HepG2 (cell line): ENCODE data around the gene ATRIP. TPM values are rescaled to one million over a fixed set of nuclear protein-coding genes. Genes with fewer than 3 reads are reported as not detected.
A peak's percentile ranks its signal among the peaks of the same experiment; 100 is the strongest.

Source experiments
- ATAC-seq: fragments of 200-7000 bp; cut with Tn5 transposase; 3 replicates; pipeline ENCODE4 v1.9.1; 2020; ENCODE audit warnings: mild to moderate bottlenecking, moderate library complexity
- BruUV-seq: library from RNA; stranded (reverse); fragments of 400-500 nt; replicated peaks from 2 replicates; lab custom pipeline; 2021; lab: Mats Ljungman, UMichigan
- CTCF ChIA-PET: fragments of 300-600 bp; formaldehyde crosslinking; extraction: SDS; loops from one replicate; lab custom pipeline; 2021; ENCODE audit warnings: low total read pairs, inconsistent platforms, low intra/inter-chr PET ratio; lab: Yijun Ruan, JAX
- POLR2A ChIA-PET: fragments of 350-600 bp; sonication (Branson Sonifier 250); formaldehyde crosslinking; loops from one replicate; lab custom pipeline; 2020; ENCODE audit warnings: antibody characterized with exemption, inconsistent platforms; lab: Yijun Ruan, JAX
- DNase-seq: peaks from one replicate; pipeline ENCODE4 v3.0.0-alpha.2; 2015; ENCODE audit warnings: low spot score
- FAIRE-seq: peaks from 3 replicates; lab custom pipeline; 2011; peaks lifted over from hg19 to GRCh38; lab: Jason Lieb, UNC
- H2AFZ ChIP-seq: one replicate; pipeline ENCODE4 v1.6.1; 2011; ENCODE audit warnings: low read length, inconsistent platforms
- H3K27ac ChIP-seq: fragments of 300-600 bp; 3 replicates; pipeline ENCODE4 v1.8.0; 2011; ENCODE audit warnings: mixed run types, mild to moderate bottlenecking, mixed read lengths, low read length, inconsistent platforms; ENCODE audit not compliant: insufficient read depth; ENCODE audit errors: extremely low read length
- H3K27me3 ChIP-seq, 2 experiments: fragments of 200-600 bp in 1 of 2; 2 replicates in 1 of 2; 3 replicates in 1 of 2; pipeline versions ENCODE4 v1.6.0 to v1.8.0; 2011; ENCODE audit warnings: low read length in 2 of 2, mild to moderate bottlenecking in 2 of 2, moderate library complexity in 2 of 2, inconsistent platforms in 1 of 2; ENCODE audit not compliant: insufficient read depth in 2 of 2, control insufficient read depth in 1 of 2
- H3K36me3 ChIP-seq, 2 experiments: fragments of 200-600 bp in 1 of 2; replicated peaks in 1 of 2; 2 replicates in 1 of 2; 3 replicates in 1 of 2; pipeline versions ENCODE4 v1.5.1 to v1.8.0; 2011; ENCODE audit warnings: low read length in 2 of 2, inconsistent platforms in 1 of 2; ENCODE audit not compliant: insufficient read depth in 2 of 2, control insufficient read depth in 1 of 2
- H3K4me1 ChIP-seq: 2 replicates; pipeline ENCODE4 v1.5.1; 2012; ENCODE audit warnings: low read length, inconsistent platforms; ENCODE audit not compliant: insufficient read depth
- H3K4me2 ChIP-seq: 2 replicates; pipeline ENCODE4 v1.6.0; 2011; ENCODE audit warnings: low read depth, low read length, inconsistent platforms
- H3K4me3 ChIP-seq, 3 experiments: fragments of 200-600 bp in 1 of 3; sonication (generic), shearing (Covaris generic) in 1 of 3; replicated peaks in 1 of 3; 2 replicates each; pipeline ENCODE4 v1.5.1; 2011 to 2016; ENCODE audit warnings: low read length in 3 of 3, inconsistent platforms in 2 of 3, low read depth in 2 of 3, mild to moderate bottlenecking in 2 of 3, control low read depth in 1 of 3, mixed read lengths in 1 of 3; ENCODE audit not compliant: insufficient read depth in 1 of 3
- H3K79me2 ChIP-seq: one replicate; pipeline ENCODE4 v1.6.1; 2011; ENCODE audit warnings: low read length, inconsistent platforms; ENCODE audit not compliant: insufficient read depth
- H3K9ac ChIP-seq: 2 replicates; pipeline ENCODE4 v1.6.0; 2011; ENCODE audit warnings: mild to moderate bottlenecking, low read depth, low read length, inconsistent platforms; ENCODE audit not compliant: insufficient read depth
- H3K9me3 ChIP-seq: 2 replicates; pipeline ENCODE4 v1.5.1; 2012; ENCODE audit warnings: mild to moderate bottlenecking, low read length
- H4K20me1 ChIP-seq: 2 replicates; pipeline ENCODE4 v1.6.0; 2011; ENCODE audit warnings: inconsistent platforms, mild to moderate bottlenecking, low read length, moderate library complexity; ENCODE audit not compliant: insufficient read depth
- HDAC2 ChIP-seq: sonication (generic); formaldehyde crosslinking; IDR thresholded peaks from 2 replicates; pipeline ENCODE4 v1.4.0; 2020; ENCODE audit warnings: missing genetic modification reagents
- POLR2AphosphoS5 ChIP-seq: IDR thresholded peaks from 2 replicates; pipeline ENCODE4 v1.6.1; 2012; ENCODE audit warnings: low read depth, low read length
- RAD21 ChIP-seq: fragments of 450-650 bp; formaldehyde crosslinking; IDR thresholded peaks from 2 replicates; pipeline ENCODE4 v1.5.0; 2020; ENCODE audit warnings: mild to moderate bottlenecking
- REPIN1 ChIP-seq: sonication (generic); formaldehyde crosslinking; IDR thresholded peaks from 2 replicates; pipeline ENCODE4 v1.8.0; 2022; ENCODE audit warnings: missing genetic modification reagents, low read depth, mild to moderate bottlenecking, borderline replicate concordance
- SALL1 ChIP-seq: sonication (generic); formaldehyde crosslinking; IDR thresholded peaks from 2 replicates; pipeline ENCODE4 v1.8.0; 2022; ENCODE audit warnings: mild to moderate bottlenecking, missing genetic modification reagents
- SCMH1 ChIP-seq: sonication (generic); formaldehyde crosslinking; IDR thresholded peaks from 2 replicates; pipeline ENCODE4 v1.9.0; 2021; ENCODE audit warnings: missing genetic modification reagents, mild to moderate bottlenecking, borderline replicate concordance
- SMC3 ChIP-seq: IDR thresholded peaks from 2 replicates; pipeline ENCODE4 v1.6.1; 2011; ENCODE audit warnings: low read length, improper control_type of control experiment
- SSRP1 ChIP-seq: IDR thresholded peaks from 2 replicates; pipeline ENCODE4 v1.6.1; 2016; ENCODE audit warnings: control low read depth
- STAG1 ChIP-seq: sonication (generic); formaldehyde crosslinking; IDR thresholded peaks from 2 replicates; pipeline ENCODE4 v1.4.0; 2020; ENCODE audit warnings: missing genetic modification reagents
- ZNF562 ChIP-seq: sonication (generic); formaldehyde crosslinking; IDR thresholded peaks from 2 replicates; pipeline ENCODE4 v1.8.0; 2022; ENCODE audit warnings: missing genetic modification reagents, borderline replicate concordance
- ZNF782 ChIP-seq: sonication (generic); formaldehyde crosslinking; IDR thresholded peaks from 2 replicates; pipeline ENCODE4 v1.4.0; 2020; ENCODE audit warnings: missing genetic modification reagents, mild to moderate bottlenecking, borderline replicate concordance
- WGBS: methylation state at CpG from one replicate; pipeline ENCODE4 v1.1.6; 2017; ENCODE audit warnings: low lambda C conversion rate; 5-methylcytosine and 5-hydroxymethylcytosine counted together
- in situ Hi-C: cut with HindIII; loops from 2 replicates; pipeline ENCODE4 v1.10.0; 2017; ENCODE audit warnings: low pct_unique_long_range_greater_than_20kb; ENCODE audit not compliant: extremely low pct_ligation_motif_present
- intact Hi-C: fragments of 100-400 bp; cut with micrococcal nuclease; formaldehyde crosslinking; loops from one replicate; pipeline ENCODE4 v1.10.0; 2022; ENCODE audit not compliant: unreplicated experiment
- polyA plus RNA-seq, 8 experiments: library from polyadenylated mRNA; depleted of rRNA in 3 of 8; stranded (reverse) in 7 of 8; unstranded in 1 of 8; fragments of >200 nt; fragmentation: Illumina TruSeq in 4 of 8; extraction: Trizol in 4 of 8; gene quantifications; 2 replicates each; pipeline versions ENCODE4 v1.2.1 to v1.2.3, GENCODE V29; 2011 to 2016; ENCODE audit warnings: low read depth in 4 of 8, missing spikeins in 1 of 8, mixed read lengths in 1 of 8; ENCODE audit not compliant: insufficient read depth in 1 of 8
- total RNA-seq, 5 experiments: library from RNA; depleted of rRNA; stranded (reverse); fragments of >200 nt; fragmentation: Illumina TruSeq; extraction: Trizol; gene quantifications; 2 replicates each; pipeline ENCODE4 v1.2.3, GENCODE V29; 2016; ENCODE audit warnings: low read depth in 1 of 5
- TF ChIP-seq, protein P1 (sequence below): IDR thresholded peaks from 2 replicates; pipeline ENCODE4 v1.6.1; 2016; ENCODE audit warnings: low read depth
- TF ChIP-seq, protein P2 (sequence below): sonication (generic); formaldehyde crosslinking; IDR thresholded peaks from 2 replicates; pipeline ENCODE4 v1.4.0; 2020; ENCODE audit warnings: mild to moderate bottlenecking, missing genetic modification reagents, borderline replicate concordance
- TF ChIP-seq, protein P3 (sequence below): sonication (generic); formaldehyde crosslinking; IDR thresholded peaks from 2 replicates; pipeline ENCODE4 v1.5.1; 2020; ENCODE audit warnings: missing genetic modification reagents, mild to moderate bottlenecking, borderline replicate concordance
- TF ChIP-seq, protein P4 (sequence below): sonication (generic); formaldehyde crosslinking; IDR thresholded peaks from 2 replicates; pipeline ENCODE4 v1.5.0; 2020; ENCODE audit warnings: missing genetic modification reagents

ATRIP gene
- total and polyA plus RNA-seq, 2 of the 13 experiments (the other 11 are each of a cell fraction or from before 2014, with no cell fraction given), result 5.1 to 12.5 TPM

DNA sequence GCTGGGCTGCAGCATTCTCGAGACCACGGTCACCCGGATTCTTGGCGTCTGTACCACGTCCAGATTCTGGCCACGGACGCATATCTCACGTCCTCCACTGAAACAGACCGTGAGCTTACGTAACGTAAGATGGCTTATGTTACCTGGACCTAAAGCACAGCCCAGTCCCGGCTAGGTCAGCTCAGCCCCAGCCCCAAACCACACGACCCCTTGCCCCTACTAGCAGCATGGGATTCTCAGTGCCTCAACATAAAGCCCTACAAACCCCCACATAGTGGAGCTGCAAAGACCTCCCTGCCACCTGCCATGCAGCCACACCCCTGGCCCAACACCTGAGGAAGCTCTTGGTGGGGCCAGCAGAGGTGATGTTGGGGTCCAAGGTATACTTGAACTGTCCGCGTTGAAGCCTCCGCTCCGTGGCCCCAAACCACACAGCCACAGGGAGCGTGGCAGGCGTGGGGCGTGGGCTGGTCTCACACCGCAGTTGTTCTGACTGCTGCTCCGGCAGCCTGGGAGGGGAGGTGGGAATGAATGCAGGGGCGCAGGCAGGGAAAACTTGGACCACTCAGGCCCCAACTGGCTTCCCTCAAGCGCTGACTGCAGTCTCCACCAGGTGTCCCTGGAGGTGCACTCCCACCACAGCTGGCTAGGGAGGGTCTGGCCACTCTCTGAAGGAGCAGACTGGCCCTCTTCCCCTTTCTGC, 31.1 kb upstream of the ATRIP start:
- Histone ChIP-seq H3K27me3 (no peaks in the 10 kb centered on the region), H3K9me3 (no peaks in the 10 kb centered on the region), H3K9ac (no peak overlapping the region), H3K36me3 (peaks cover 81 to 99% of the 10 kb centered on the region in 2 experiments), H3K4me2 (no peak overlapping the region), H3K4me1 (no peaks in the 10 kb centered on the region), H3K27ac (no peak overlapping the region), H3K79me2 (no peaks in the 10 kb centered on the region), H2AFZ (no peak overlapping the region), H3K4me3 (no peak overlapping the region), H4K20me1 (peaks cover 14% of the 10 kb centered on the region; the same call in 1 of the 2 replicates)
- ChIA-PET CTCF (interaction anchor here (2.7 to 4.1 kb wide), 2 partner anchors 19 to 20 kb away, joined by 9 to 25 read pairs; no protein-coding TSS in a partner anchor), POLR2A (interaction anchor here (11.1 kb wide), 1 partner anchor 15 kb away, joined by 130 read pairs; the partner anchor contains the start of gene PLXNB1)
- 93% methylated on average over 16 of the region's 24 CpGs for WGBS
- ATAC-seq (peak; percentile 30), DNase-seq (no peak), FAIRE-seq (no peak)
- in situ Hi-C loops (no loop called here), intact Hi-C loops (no loop called here)
- no TSS peak for BruUV-seq
- no peak for TF ChIP-seq ZNF562 (CRISPR knock-in tag)
- TF ChIP-seq, protein P1, sequence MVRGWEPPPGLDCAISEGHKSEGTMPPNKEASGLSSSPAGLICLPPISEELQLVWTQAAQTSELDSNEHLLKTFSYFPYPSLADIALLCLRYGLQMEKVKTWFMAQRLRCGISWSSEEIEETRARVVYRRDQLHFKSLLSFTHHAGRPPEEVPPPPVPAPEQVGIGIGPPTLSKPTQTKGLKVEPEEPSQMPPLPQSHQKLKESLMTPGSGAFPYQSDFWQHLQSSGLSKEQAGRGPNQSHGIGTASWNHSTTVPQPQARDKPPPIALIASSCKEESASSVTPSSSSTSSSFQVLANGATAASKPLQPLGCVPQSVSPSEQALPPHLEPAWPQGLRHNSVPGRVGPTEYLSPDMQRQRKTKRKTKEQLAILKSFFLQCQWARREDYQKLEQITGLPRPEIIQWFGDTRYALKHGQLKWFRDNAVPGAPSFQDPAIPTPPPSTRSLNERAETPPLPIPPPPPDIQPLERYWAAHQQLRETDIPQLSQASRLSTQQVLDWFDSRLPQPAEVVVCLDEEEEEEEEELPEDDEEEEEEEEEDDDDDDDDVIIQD (CRISPR knock-in tag), result no peak
- TF ChIP-seq STAG1 (CRISPR knock-in tag), result peak; percentile 45
- TF ChIP-seq SCMH1 (CRISPR knock-in tag), result no peak
- TF ChIP-seq, protein P2, sequence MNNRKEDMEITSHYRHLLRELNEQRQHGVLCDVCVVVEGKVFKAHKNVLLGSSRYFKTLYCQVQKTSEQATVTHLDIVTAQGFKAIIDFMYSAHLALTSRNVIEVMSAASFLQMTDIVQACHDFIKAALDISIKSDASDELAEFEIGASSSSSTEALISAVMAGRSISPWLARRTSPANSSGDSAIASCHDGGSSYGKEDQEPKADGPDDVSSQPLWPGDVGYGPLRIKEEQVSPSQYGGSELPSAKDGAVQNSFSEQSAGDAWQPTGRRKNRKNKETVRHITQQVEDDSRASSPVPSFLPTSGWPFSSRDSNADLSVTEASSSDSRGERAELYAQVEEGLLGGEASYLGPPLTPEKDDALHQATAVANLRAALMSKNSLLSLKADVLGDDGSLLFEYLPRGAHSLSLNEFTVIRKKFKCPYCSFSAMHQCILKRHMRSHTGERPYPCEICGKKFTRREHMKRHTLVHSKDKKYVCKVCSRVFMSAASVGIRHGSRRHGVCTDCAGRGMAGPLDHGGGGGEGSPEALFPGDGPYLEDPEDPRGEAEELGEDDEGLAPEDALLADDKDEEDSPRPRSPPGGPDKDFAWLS (CRISPR knock-in tag), result no peak
- TF ChIP-seq, protein P3, sequence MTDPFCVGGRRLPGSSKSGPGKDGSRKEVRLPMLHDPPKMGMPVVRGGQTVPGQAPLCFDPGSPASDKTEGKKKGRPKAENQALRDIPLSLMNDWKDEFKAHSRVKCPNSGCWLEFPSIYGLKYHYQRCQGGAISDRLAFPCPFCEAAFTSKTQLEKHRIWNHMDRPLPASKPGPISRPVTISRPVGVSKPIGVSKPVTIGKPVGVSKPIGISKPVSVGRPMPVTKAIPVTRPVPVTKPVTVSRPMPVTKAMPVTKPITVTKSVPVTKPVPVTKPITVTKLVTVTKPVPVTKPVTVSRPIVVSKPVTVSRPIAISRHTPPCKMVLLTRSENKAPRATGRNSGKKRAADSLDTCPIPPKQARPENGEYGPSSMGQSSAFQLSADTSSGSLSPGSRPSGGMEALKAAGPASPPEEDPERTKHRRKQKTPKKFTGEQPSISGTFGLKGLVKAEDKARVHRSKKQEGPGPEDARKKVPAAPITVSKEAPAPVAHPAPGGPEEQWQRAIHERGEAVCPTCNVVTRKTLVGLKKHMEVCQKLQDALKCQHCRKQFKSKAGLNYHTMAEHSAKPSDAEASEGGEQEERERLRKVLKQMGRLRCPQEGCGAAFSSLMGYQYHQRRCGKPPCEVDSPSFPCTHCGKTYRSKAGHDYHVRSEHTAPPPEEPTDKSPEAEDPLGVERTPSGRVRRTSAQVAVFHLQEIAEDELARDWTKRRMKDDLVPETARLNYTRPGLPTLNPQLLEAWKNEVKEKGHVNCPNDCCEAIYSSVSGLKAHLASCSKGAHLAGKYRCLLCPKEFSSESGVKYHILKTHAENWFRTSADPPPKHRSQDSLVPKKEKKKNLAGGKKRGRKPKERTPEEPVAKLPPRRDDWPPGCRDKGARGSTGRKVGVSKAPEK (CRISPR knock-in tag), result no peak
- TF ChIP-seq HDAC2, result no peak
- TF ChIP-seq REPIN1 (CRISPR knock-in tag), result no peak
- TF ChIP-seq SALL1, result no peak
- no peak for TF ChIP-seq ZNF782 (CRISPR knock-in tag)
- 0 out of 2 replicates have a peak, but pooled peaks have one; percentile 1 for TF ChIP-seq POLR2AphosphoS5
- TF ChIP-seq SSRP1 (CRISPR knock-in tag), result 0 out of 2 replicates have a peak, but pooled peaks have one; percentile 14
- TF ChIP-seq RAD21 (CRISPR knock-in tag), result peak; percentile 60
- peak; percentile 36; the same call in 1 of the 2 replicates for TF ChIP-seq SMC3
- TF ChIP-seq, protein P4, sequence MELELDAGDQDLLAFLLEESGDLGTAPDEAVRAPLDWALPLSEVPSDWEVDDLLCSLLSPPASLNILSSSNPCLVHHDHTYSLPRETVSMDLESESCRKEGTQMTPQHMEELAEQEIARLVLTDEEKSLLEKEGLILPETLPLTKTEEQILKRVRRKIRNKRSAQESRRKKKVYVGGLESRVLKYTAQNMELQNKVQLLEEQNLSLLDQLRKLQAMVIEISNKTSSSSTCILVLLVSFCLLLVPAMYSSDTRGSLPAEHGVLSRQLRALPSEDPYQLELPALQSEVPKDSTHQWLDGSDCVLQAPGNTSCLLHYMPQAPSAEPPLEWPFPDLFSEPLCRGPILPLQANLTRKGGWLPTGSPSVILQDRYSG (CRISPR knock-in tag), result no peak
